T-cell (primary cell): Measurements from ENCODE around the gene S100P. TPM values are rescaled to one million over a fixed set of nuclear protein-coding genes. Genes with fewer than 3 reads are reported as not detected.

Experiments
- ATAC-seq, 4 experiments: fragments of 200-7000 bp in 3 of 4; fragments of 150-1000 bp in 1 of 4; cut with Tn5 transposase; replicated peaks in 1 of 4; 1 replicate in 3 of 4; 2 replicates in 1 of 4; pipeline ENCODE4 v1.10.0; 2021; ENCODE audit warnings: moderate library complexity in 3 of 4, mild to moderate bottlenecking in 2 of 4, moderate number of reproducible peaks in 1 of 4
- CTCF ChIA-PET, 2 donors: fragments of 300-600 bp; sonication (Branson Sonifier 250); formaldehyde crosslinking; loops; one replicate each; lab custom pipeline; 2022; ENCODE audit warnings: antibody characterized with exemption in 2 of 2; lab: Charles Lee
- POLR2A ChIA-PET, 2 donors: fragments of 300-600 bp; sonication (Branson Sonifier 250); formaldehyde crosslinking; loops; one replicate each; lab custom pipeline; 2022; ENCODE audit warnings: antibody characterized with exemption in 2 of 2; lab: Charles Lee
- DNase-seq, 35 experiments: peaks; one replicate each; pipeline versions ENCODE4 v3.0.0 to v3.0.0-alpha.2; 2013 to 2023
- H3K27ac ChIP-seq: one replicate; pipeline ENCODE4 v1.5.1; 2013; ENCODE audit warnings: low read length
- H3K27me3 ChIP-seq, 2 experiments: replicated peaks in 1 of 2; 1 replicate in 1 of 2; 2 replicates in 1 of 2; pipeline versions ENCODE4 v1.6.1 to v1.7.0; 2013; ENCODE audit warnings: low read length in 1 of 2, mixed read lengths in 1 of 2; ENCODE audit not compliant: control insufficient read depth in 2 of 2, insufficient read depth in 2 of 2; ENCODE audit errors: extremely low read depth in 1 of 2
- H3K36me3 ChIP-seq, 2 donors: 1 replicate in 1 of 2; 2 replicates in 1 of 2; pipeline versions ENCODE4 v1.6.1 to v1.7.0; 2013; ENCODE audit warnings: low read length in 1 of 2; ENCODE audit not compliant: control insufficient read depth in 2 of 2, insufficient read depth in 1 of 2; ENCODE audit errors: extremely low read depth in 1 of 2
- H3K4me1 ChIP-seq, 2 experiments: 1 replicate in 1 of 2; 2 replicates in 1 of 2; pipeline versions ENCODE4 v1.6.1 to v1.7.0; 2013; ENCODE audit warnings: low read length in 2 of 2, mixed read lengths in 1 of 2; ENCODE audit not compliant: insufficient read depth in 2 of 2, control insufficient read depth in 1 of 2; ENCODE audit errors: extremely low read depth in 1 of 2
- H3K4me3 ChIP-seq, 2 donors: 1 replicate in 1 of 2; 2 replicates in 1 of 2; pipeline versions ENCODE4 v1.5.1 to v1.7.0; 2013; ENCODE audit warnings: mild to moderate bottlenecking in 2 of 2, low read length in 1 of 2, moderate library complexity in 1 of 2; ENCODE audit not compliant: control insufficient read depth in 1 of 2; ENCODE audit errors: extremely low read depth in 1 of 2
- H3K9me3 ChIP-seq: 2 replicates; pipeline ENCODE4 v1.7.0; 2013
- H3K27ac Mint-ChIP-seq, 2 donors: one replicate each; pipeline ENCODE4 v1.8.0; 2020 to 2021; ENCODE audit warnings: mild to moderate bottlenecking in 2 of 2, mixed read lengths in 2 of 2
- H3K27me3 Mint-ChIP-seq, 2 donors: one replicate each; pipeline ENCODE4 v1.8.0; 2021 to 2022; ENCODE audit warnings: mixed read lengths in 2 of 2
- H3K36me3 Mint-ChIP-seq: one replicate; pipeline ENCODE4 v1.8.0; 2021; ENCODE audit warnings: mixed read lengths
- H3K4me1 Mint-ChIP-seq, 3 donors: one replicate each; pipeline ENCODE4 v1.8.0; 2020 to 2022; ENCODE audit warnings: mixed read lengths in 3 of 3, mild to moderate bottlenecking in 1 of 3
- H3K4me3 Mint-ChIP-seq, 3 donors: one replicate each; pipeline ENCODE4 v1.8.0; 2020 to 2022; ENCODE audit warnings: mild to moderate bottlenecking in 3 of 3, mixed read lengths in 3 of 3, moderate library complexity in 3 of 3
- H3K9me3 Mint-ChIP-seq, 3 donors: one replicate each; pipeline ENCODE4 v1.8.0; 2020 to 2022; ENCODE audit warnings: mixed read lengths in 3 of 3
- WGBS: methylation state at CpG from one replicate; pipeline ENCODE4 v1.1.5; 2013; ENCODE audit warnings: missing lambda C conversion rate; ENCODE audit not compliant: insufficient coverage; 5-methylcytosine and 5-hydroxymethylcytosine counted together
- total RNA-seq, 35 experiments: library from RNA in 6 of 35; stranded (reverse) in 6 of 35; fragments of 120-200 nt in 1 of 35; gene quantifications; one replicate each; pipeline versions ENCODE4 v1.2.1 to v1.2.4 and lab custom pipeline; 2013 to 2026

S100P gene
- total RNA-seq, 5 donors from 2014 or later (not counting 1 experiment from before 2014, with no cell fraction given) = 0.70 to 3.8 (median 1.9) TPM; not detected in 1

GRCh38 chr4:6659897-6660296 lies 33.8 kb upstream of the S100P start:
- Histone ChIP-seq H3K4me1 (peaks cover 5 to 30% of the 10 kb centered on the region in 2 experiments), H3K27ac (no peak overlapping the region), H3K9me3 (no peaks in the 10 kb centered on the region), H3K27me3 (peaks cover 23% of the 10 kb centered on the region in 2 experiments), H3K4me3 (no peak overlapping the region), H3K36me3 (no peaks in the 10 kb centered on the region)
- H3K36me3 Mint-ChIP-seq = no peaks in the 10 kb centered on the region
- ChIA-PET POLR2A (interaction anchor here in 1 of 2 donors (1.1 to 1.6 kb wide), 2 partner anchors 15 to 18 kb away, joined by 6 read pairs; no protein-coding TSS in a partner anchor), CTCF (no interaction called here)
- no peaks in the 10 kb centered on the region for H3K9me3 Mint-ChIP-seq
- peak overlapping the region in 1 of 3 donors; percentile 69 for H3K4me3 Mint-ChIP-seq
- ATAC-seq (no peak), DNase-seq (no peak)
- peaks cover 4 to 15% of the 10 kb centered on the region in 2 donors for H3K27me3 Mint-ChIP-seq
- no peak overlapping the region for H3K27ac Mint-ChIP-seq
- no CpG with 5 or more reads among the region's 2 CpGs for WGBS
- H3K4me1 Mint-ChIP-seq = peaks cover 4 to 12% (median 9%) of the 10 kb centered on the region in 3 donors

GRCh38 chr4:6660430-6660829 lies 33.2 kb upstream of the S100P start:
- DNase-seq (no peak), ATAC-seq (no peak)
- Mint-ChIP-seq H3K9me3 (no peaks in the 10 kb centered on the region), H3K4me3 (no peak overlapping the region), H3K27ac (no peak overlapping the region), H3K27me3 (peaks cover 4 to 15% of the 10 kb centered on the region in 2 donors), H3K36me3 (no peaks in the 10 kb centered on the region), H3K4me1 (peaks cover 4 to 12% (median 9%) of the 10 kb centered on the region in 3 donors)
- Histone ChIP-seq H3K9me3 (no peaks in the 10 kb centered on the region), H3K27me3 (peaks cover 27 to 28% of the 10 kb centered on the region in 2 experiments), H3K4me1 (peaks cover 5 to 31% of the 10 kb centered on the region in 2 experiments), H3K36me3 (no peaks in the 10 kb centered on the region), H3K4me3 (no peak overlapping the region), H3K27ac (no peak overlapping the region)
- WGBS = 96% methylated on average over 3 of the region's 3 CpGs
- ChIA-PET CTCF (no interaction called here), POLR2A (no interaction called here)

GRCh38 chr4:6662591-6662990 lies 31.1 kb upstream of the S100P start:
- ATAC-seq (no peak), DNase-seq (no peak)
- Mint-ChIP-seq H3K4me3 (no peak overlapping the region), H3K36me3 (no peaks in the 10 kb centered on the region), H3K4me1 (peaks cover 4 to 12% (median 9%) of the 10 kb centered on the region in 3 donors), H3K9me3 (no peaks in the 10 kb centered on the region), H3K27ac (no peak overlapping the region), H3K27me3 (peaks cover 4 to 15% of the 10 kb centered on the region in 2 donors)
- H3K36me3 ChIP-seq = no peaks in the 10 kb centered on the region
- peaks cover 28% of the 10 kb centered on the region in 2 experiments for H3K27me3 ChIP-seq
- H3K4me3 ChIP-seq = no peak overlapping the region
- H3K27ac ChIP-seq = no peak overlapping the region
- no CpG with 5 or more reads among the region's 3 CpGs for whole genome bisulfite sequencing
- ChIA-PET CTCF (interaction anchor here (0.6 to 1.9 kb wide), 3 partner anchors 13 to 39 kb away, joined by 3 to 4 read pairs (median 3); no protein-coding TSS in a partner anchor), POLR2A (interaction anchor here in 1 of 2 donors (0.6 kb wide), 1 partner anchor 18 kb away, joined by 4 read pairs; no protein-coding TSS in a partner anchor)
- H3K4me1 ChIP-seq = peaks cover 5 to 31% of the 10 kb centered on the region in 2 experiments
- no peaks in the 10 kb centered on the region for H3K9me3 ChIP-seq

- POLR2A ChIA-PET = interaction anchor here in 1 of 2 donors (1.0 kb wide), 1 partner anchor 12 kb away, joined by 3 read pairs; no protein-coding TSS in a partner anchor
- no peaks in the 10 kb centered on the region for H3K36me3 Mint-ChIP-seq
- H3K36me3 ChIP-seq = no peaks in the 10 kb centered on the region
- peaks cover 28% of the 10 kb centered on the region in 2 experiments for H3K27me3 ChIP-seq
- H3K4me1 ChIP-seq = peaks cover 2 to 24% of the 10 kb centered on the region in 2 experiments
- H3K4me3 Mint-ChIP-seq = peak overlapping the region; percentile 34 to 51 (median 37)
- H3K27ac ChIP-seq = no peak overlapping the region
- no peak for DNase-seq
- CTCF ChIA-PET = interaction anchor here (0.6 to 1.9 kb wide), 5 partner anchors 11 to 425 kb away, joined by 3 to 7 read pairs (median 4); no protein-coding TSS in a partner anchor
- peaks cover 4 to 6% (median 4%) of the 10 kb centered on the region in 3 donors for H3K4me1 Mint-ChIP-seq
- no peak overlapping the region for H3K27ac Mint-ChIP-seq
- no peaks in the 10 kb centered on the region for H3K9me3 Mint-ChIP-seq
- peak in 3 of 4 experiments; percentile 25 to 29 (median 29) for ATAC-seq
- WGBS = 25% methylated on average over 55 of the region's 55 CpGs
- H3K9me3 ChIP-seq = no peaks in the 10 kb centered on the region
- H3K4me3 ChIP-seq = peak overlapping the region; percentile 34 to 50
- H3K27me3 Mint-ChIP-seq = peaks cover 4 to 15% of the 10 kb centered on the region in 2 donors
These were observed 29.9 kb upstream of the S100P start for GRCh38 chr4:6663596-6664393.

- H3K27ac Mint-ChIP-seq = no peak overlapping the region
- no peak overlapping the region for H3K4me3 Mint-ChIP-seq
- no peaks in the 10 kb centered on the region for H3K9me3 Mint-ChIP-seq
- H3K36me3 ChIP-seq = no peaks in the 10 kb centered on the region
- H3K4me1 ChIP-seq = peaks cover 0 to 15% of the 10 kb centered on the region in 2 experiments
- CTCF ChIA-PET = no interaction called here
- no peak overlapping the region for H3K27ac ChIP-seq
- ATAC-seq (no peak), DNase-seq (no peak)
- peaks cover 24 to 28% of the 10 kb centered on the region in 2 experiments for H3K27me3 ChIP-seq
- H3K9me3 ChIP-seq = no peaks in the 10 kb centered on the region
- POLR2A ChIA-PET = no interaction called here
- H3K36me3 Mint-ChIP-seq = peaks cover 7% of the 10 kb centered on the region
- H3K4me3 ChIP-seq = no peak overlapping the region
- H3K27me3 Mint-ChIP-seq = peaks cover 0 to 15% of the 10 kb centered on the region in 2 donors
- 100% methylated on average over 2 of the region's 9 CpGs for WGBS
- H3K4me1 Mint-ChIP-seq = no peaks in the 10 kb centered on the region
These were observed 28.4 kb upstream of the S100P start for GRCh38 chr4:6665320-6665654.

GRCh38 chr4:6668391-6668790 lies 25.3 kb upstream of the S100P start:
- Mint-ChIP-seq H3K27me3 (peaks cover 0 to 4% of the 10 kb centered on the region in 2 donors), H3K4me1 (peaks cover 3 to 8% (median 5%) of the 10 kb centered on the region in 3 donors), H3K9me3 (no peaks in the 10 kb centered on the region), H3K27ac (no peak overlapping the region), H3K36me3 (peaks cover 10% of the 10 kb centered on the region), H3K4me3 (no peak overlapping the region)
- 82% methylated on average over 6 of the region's 11 CpGs for WGBS
- Histone ChIP-seq H3K27ac (no peak overlapping the region), H3K36me3 (no peaks in the 10 kb centered on the region), H3K4me1 (peaks cover 0 to 21% of the 10 kb centered on the region in 2 experiments), H3K4me3 (no peak overlapping the region), H3K27me3 (peaks cover 10 to 18% of the 10 kb centered on the region in 2 experiments), H3K9me3 (no peaks in the 10 kb centered on the region)
- no peak for DNase-seq
- ChIA-PET POLR2A (no interaction called here), CTCF (no interaction called here)
- no peak for ATAC-seq
